HG03571 (cell line): ENCODE data around the gene HTD2.
"Not testable (repeated sequence)": the region's sequence is repeated elsewhere in the genome, so short reads cannot be mapped to it uniquely, and the experiment has no call there.

Experiments used
- ATAC-seq: cut with Tn5 transposase; IDR thresholded peaks from one replicate; pipeline ENCODE4 v1.9.1; 2021; ENCODE audit not compliant: unreplicated experiment

Gene HTD2

GRCh38 chr3:58305882-58306711 is at the start of gene HTD2, which contains the start of gene RPP14:
HTD2 (plus strand) TSS chr3:58306520; CDS start chr3:58317614, 11,094 bp downstream.
RPP14 (plus strand) TSS chr3:58306245; CDS start chr3:58310330, 4,085 bp downstream.
- ATAC-seq = peak; percentile 87

DNA sequence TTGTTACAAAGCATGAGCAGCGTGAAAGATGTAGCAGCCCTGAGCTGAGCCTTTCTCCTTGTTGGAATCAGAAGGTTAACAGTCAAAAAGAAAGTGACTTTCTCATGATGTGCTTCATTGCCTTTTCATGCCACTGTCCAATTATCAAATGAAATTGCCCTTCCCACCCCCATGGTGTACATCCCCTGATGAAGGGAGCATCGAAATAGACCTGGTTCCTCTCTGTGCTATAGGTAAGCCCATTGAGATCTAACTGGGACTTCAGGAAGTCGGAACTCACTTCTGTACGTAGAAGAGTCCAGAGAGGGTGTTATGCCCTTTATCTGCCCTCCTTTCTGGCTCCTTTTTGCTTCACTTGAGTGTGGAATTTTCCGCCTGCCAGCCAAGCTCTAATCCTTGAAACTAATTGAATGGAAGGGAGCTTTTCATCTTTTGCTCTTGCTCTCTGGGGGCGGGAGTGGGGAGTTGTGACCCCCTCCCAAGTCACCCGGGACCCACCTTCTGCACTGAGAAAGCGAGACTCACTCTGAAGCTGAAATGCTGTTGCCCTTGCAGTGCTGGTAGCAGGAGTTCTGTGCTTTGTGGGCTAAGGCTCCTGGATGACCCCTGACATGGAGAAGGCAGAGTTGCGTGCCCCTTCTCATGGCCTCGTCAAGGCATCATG is 47.8 kb upstream of the HTD2 start:
- ATAC-seq = no peak

- ATAC-seq = no peak
Measured at GRCh38 chr3:58260261-58260731, 46.0 kb upstream of the HTD2 start.

GRCh38 chr3:58260733-58261132 is 45.6 kb upstream of the HTD2 start:
- ATAC-seq = no peak

GRCh38 chr3:58261954-58262666 is 44.2 kb upstream of the HTD2 start:
- ATAC-seq = peak; percentile 86

DNA sequence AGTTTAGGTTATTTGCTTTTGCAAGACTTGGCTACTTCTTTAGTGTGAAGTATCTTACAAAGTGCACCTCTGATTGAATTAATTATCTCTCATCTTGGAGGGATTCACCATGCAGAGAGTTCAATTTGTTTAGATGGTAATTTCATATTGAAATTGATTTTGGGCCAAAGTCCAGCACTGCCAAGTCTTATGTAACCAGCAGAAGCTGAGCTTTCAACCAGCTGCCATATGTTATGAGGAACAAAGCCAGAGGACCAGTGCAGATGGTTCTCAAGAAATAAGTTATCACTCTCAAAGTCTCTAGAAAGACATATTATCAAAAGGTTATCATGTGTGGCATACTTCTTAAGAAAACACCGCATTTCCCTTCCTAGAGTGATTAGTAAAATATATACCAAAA is 39.7 kb upstream of the HTD2 start:
- no peak for ATAC-seq

- not testable (repeated sequence) for ATAC-seq
Measured at GRCh38 chr3:58267543-58267942, 38.8 kb upstream of the HTD2 start.

GRCh38 chr3:58269356-58269755 is 37.0 kb upstream of the HTD2 start:
- ATAC-seq = no peak

GRCh38 chr3:58270485-58270884 is 35.8 kb upstream of the HTD2 start:
- no peak for ATAC-seq

DNA sequence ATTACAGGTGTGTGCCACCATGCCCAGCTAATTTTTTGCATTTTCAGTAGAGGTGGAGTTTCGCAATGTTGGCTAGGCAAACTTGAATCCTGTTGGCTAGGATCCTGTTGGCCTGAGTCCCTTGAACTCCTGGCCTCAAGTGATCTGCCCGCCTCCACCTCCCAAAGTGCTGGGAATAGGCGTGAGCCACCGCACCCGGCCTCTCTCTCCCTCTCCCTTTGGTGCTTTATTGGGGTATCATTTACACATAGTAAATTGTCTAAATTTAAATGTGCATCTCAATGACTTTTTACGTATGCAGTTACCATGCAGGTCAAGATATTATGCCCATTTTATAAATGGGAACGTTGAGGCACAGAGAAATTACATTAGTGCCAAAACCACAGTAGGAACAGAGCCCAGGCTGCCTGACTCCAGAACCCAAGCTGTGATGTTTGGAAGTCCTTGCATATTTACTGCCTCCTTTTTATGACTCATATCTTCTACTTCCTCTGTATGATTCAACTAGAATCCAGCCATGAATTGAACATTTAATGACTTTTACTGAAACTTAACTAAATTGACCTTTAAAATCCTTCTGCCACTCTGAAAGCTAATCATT is 34.3 kb upstream of the HTD2 start:
- no peak for ATAC-seq

DNA sequence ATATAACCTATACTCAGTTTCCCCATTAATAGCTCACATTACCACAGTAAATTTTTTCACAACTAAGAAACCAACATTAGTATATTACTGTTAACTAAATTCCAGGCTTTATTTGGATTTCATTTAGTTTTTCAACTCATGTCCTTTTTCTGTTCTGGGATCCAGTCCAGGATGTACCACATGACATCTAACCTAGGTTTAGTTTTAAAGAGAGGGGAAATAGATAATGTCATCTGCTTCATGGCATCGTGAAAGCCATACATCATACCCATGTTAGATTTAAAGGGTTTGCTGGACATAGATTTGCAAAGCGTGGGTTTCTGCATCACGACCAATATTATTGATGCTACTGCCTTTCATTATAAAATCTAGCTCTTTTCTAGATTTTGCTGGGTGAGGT is 33.4 kb upstream of the HTD2 start:
- no peak for ATAC-seq

GRCh38 chr3:58273362-58273761 is 33.0 kb upstream of the HTD2 start:
- not testable (repeated sequence) for ATAC-seq

- ATAC-seq = no peak
Measured at GRCh38 chr3:58274027-58274614, 32.2 kb upstream of the HTD2 start.

GRCh38 chr3:58281069-58281468 is 25.3 kb upstream of the HTD2 start:
- ATAC-seq = no peak

DNA sequence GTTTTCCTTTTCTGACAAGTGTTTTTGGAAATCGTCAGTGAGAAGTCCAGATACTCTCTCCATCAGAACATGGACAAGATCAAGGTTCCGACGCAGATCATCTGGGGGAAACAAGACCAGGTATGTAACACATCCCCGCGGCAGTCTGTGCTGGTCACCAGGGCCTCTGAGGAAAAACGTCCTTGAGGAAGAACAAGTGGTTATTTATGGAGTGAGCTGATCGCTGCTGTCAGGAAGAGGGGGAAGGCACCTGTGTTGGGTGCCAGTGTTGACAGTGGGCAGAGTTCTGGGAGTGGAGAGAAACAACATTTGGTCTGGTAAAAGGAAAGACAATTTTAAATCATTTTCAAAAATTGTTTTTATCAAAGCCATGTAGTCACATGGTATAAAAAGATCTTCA is 21.0 kb upstream of the HTD2 start:
- ATAC-seq = no peak

- no peak for ATAC-seq
Measured at GRCh38 chr3:58287354-58287753, 19.0 kb upstream of the HTD2 start.

GRCh38 chr3:58288011-58288728 is 18.1 kb upstream of the HTD2 start:
- no peak for ATAC-seq

GRCh38 chr3:58288964-58289613 is 17.2 kb upstream of the HTD2 start:
- ATAC-seq = not testable (repeated sequence)

- ATAC-seq = not testable (repeated sequence)
Measured at GRCh38 chr3:58290446-58290845, 15.9 kb upstream of the HTD2 start.
